ENCODE measurements around the gene TMEM132C. TPM values are rescaled to one million over a fixed set of nuclear protein-coding genes. Genes with fewer than 3 reads are reported as not detected.

Gene TMEM132C
- total and polyA plus RNA-seq, 2 of the 4 experiments (the other 2 are of a cell fraction) = not detected

- no peaks in the 10 kb centered on the region for H3K4me1 ChIP-seq (ENCODE audit: control insufficient read depth, insufficient read depth, low read length)
- H3K9ac ChIP-seq (ENCODE audit: low read depth, low read length) = no peak overlapping the region
- H3K23ac ChIP-seq (ENCODE audit: low read depth, low read length) = no peak overlapping the region
- ChIA-PET CTCF (no interaction called here), POLR2A (ENCODE audit: unreplicated experiment) (no interaction called here)
- no peak overlapping the region for H3K14ac ChIP-seq (replicated peaks; ENCODE audit: low read depth, low read length)
- no peak overlapping the region for H3K4me3 ChIP-seq (ENCODE audit: insufficient read depth, low read depth, low read length)
- intact Hi-C loops (cut with micrococcal nuclease) = no loop called here
- in situ Hi-C loops (cut with MboI; ENCODE audit: low sequenced_read_pairs) = no loop called here
- H4K8ac ChIP-seq (ENCODE audit: low read depth in 2 of 2, low read length in 2 of 2) = no peak overlapping the region
- no peak overlapping the region for H2BK15ac ChIP-seq (ENCODE audit: low read depth, low read length)
- no peak overlapping the region for H2AK9ac ChIP-seq (replicated peaks; ENCODE audit: low read depth, low read length, poor library complexity)
- no peak overlapping the region for H3K27ac ChIP-seq (ENCODE audit: insufficient read depth, low read length)
- TF ChIP-seq MXI1 (IDR thresholded peaks at IDR 0.05; ENCODE audit: borderline replicate concordance, low read depth, low read length) (no peak), RAD21 (IDR thresholded peaks at IDR 0.05; ENCODE audit: low read length) (no peak), MAZ (IDR thresholded peaks at IDR 0.05; ENCODE audit: borderline replicate concordance, low read depth, low read length) (no peak), SMC3 (IDR thresholded peaks at IDR 0.05; ENCODE audit: low read depth, low read length) (no peak), USF2 (IDR thresholded peaks at IDR 0.05; ENCODE audit: low read depth, low read length) (no peak)
- H3K18ac ChIP-seq (ENCODE audit: low read depth, low read length) = no peak overlapping the region
- no peak overlapping the region for H2AFZ ChIP-seq (replicated peaks; ENCODE audit: low read length, poor library complexity)
- no peak overlapping the region for H2BK5ac ChIP-seq (ENCODE audit: low read depth, low read length, poor library complexity, severe bottlenecking)
- no peak for DNase-seq
- H2BK120ac ChIP-seq (ENCODE audit: low read depth, low read length) = no peak overlapping the region
- no peak overlapping the region for H4K5ac ChIP-seq (ENCODE audit: low read depth, low read length)
- H4K20me1 ChIP-seq (ENCODE audit: insufficient read depth, low read length) = no peaks in the 10 kb centered on the region
- no TSS peak for BruUV-seq (replicated peaks)
- H2AK5ac ChIP-seq (ENCODE audit: low read depth, low read length) = no peak overlapping the region
- no peak overlapping the region for H3K4ac ChIP-seq (ENCODE audit: low read depth, low read length)
- ATAC-seq (ENCODE audit: low read depth) = no peak
- 82% methylated on average over 22 of the region's 26 CpGs; no CpG with 5 or more reads in 1 of the 2 experiments for WGBS, 2 experiments (ENCODE audit: extremely low coverage in 2 of 2, insufficient read length in 1 of 2)
- H3K4me2 ChIP-seq (ENCODE audit: low read depth, low read length) = no peak overlapping the region
- no peak overlapping the region for H3K56ac ChIP-seq (ENCODE audit: extremely low read depth, insufficient read depth, low read length)
- no peak overlapping the region for H4K91ac ChIP-seq (ENCODE audit: insufficient read depth, low read depth, low read length)
- dilution Hi-C loops (cut with HindIII; ENCODE audit: low sequenced_read_pairs, unreplicated experiment) = no loop called here
- no peaks in the 10 kb centered on the region for H3K36me3 ChIP-seq (ENCODE audit: control insufficient read depth, insufficient read depth, low read length)
- no peaks in the 10 kb centered on the region for H3K79me1 ChIP-seq (ENCODE audit: low read depth in 1 of 2, low read length in 2 of 2)
- peaks cover 30% of the 10 kb centered on the region for H3K9me3 ChIP-seq (ENCODE audit: control insufficient read depth, insufficient read depth, low read length)
- H2BK20ac ChIP-seq (ENCODE audit: low read depth, low read length) = no peak overlapping the region
- no peaks in the 10 kb centered on the region for H3K9me1 ChIP-seq (ENCODE audit: insufficient read depth, low read length)
- H3K27me3 ChIP-seq (ENCODE audit: control insufficient read depth, insufficient read depth, low read length) = no peaks in the 10 kb centered on the region
Observed at GRCh38 chr12:128705140-128705539, 438.2 kb downstream of the TMEM132C start.

Measured in IMR-90 (cell line).